HFFc6 (cell line): ENCODE data around the gene CCDC33. TPM values are rescaled to one million over a fixed set of nuclear protein-coding genes. Genes with fewer than 3 reads are reported as not detected.

Source experiments
- DNase-seq: peaks from one replicate; pipeline ENCODE4 v3.0.0-alpha.2; 2018
- H3K27ac Mint-ChIP-seq: 2 replicates; pipeline ENCODE4 v1.8.0; 2020; ENCODE audit warnings: mild to moderate bottlenecking, mixed read lengths
- H3K27me3 Mint-ChIP-seq: 2 replicates; pipeline ENCODE4 v1.8.0; 2021; ENCODE audit warnings: mild to moderate bottlenecking, moderate library complexity, mixed read lengths; ENCODE audit not compliant: insufficient read depth
- H3K36me3 Mint-ChIP-seq: 2 replicates; pipeline ENCODE4 v1.8.0; 2021; ENCODE audit warnings: low read depth, mixed read lengths
- H3K4me1 Mint-ChIP-seq: 2 replicates; pipeline ENCODE4 v1.8.0; 2020; ENCODE audit warnings: low read depth, mixed read lengths
- H3K4me3 Mint-ChIP-seq: 2 replicates; pipeline ENCODE4 v1.8.0; 2020; ENCODE audit warnings: mild to moderate bottlenecking, moderate library complexity, mixed read lengths
- H3K9me3 Mint-ChIP-seq: 2 replicates; pipeline ENCODE4 v1.8.0; 2020; ENCODE audit warnings: mild to moderate bottlenecking, mixed read lengths
- total RNA-seq, 6 experiments: library from RNA; stranded (reverse); fragmentation: NEBNext Ultra II Directional; extraction: Animal tissue kit (Norgen Biotek cat#: 25700); gene quantifications; 2 replicates in 1 of 6; 3 replicates in 5 of 6; pipeline ENCODE4 v1.2.3, GENCODE V29; 2021
- TF ChIP-seq, protein P1 (sequence below): fragments of 200-600 bp; sonication (generic); IDR thresholded peaks from 2 replicates; pipeline ENCODE4 v1.5.0; 2021; ENCODE audit warnings: antibody characterized with exemption, mild to moderate bottlenecking

Gene CCDC33
- total RNA-seq, 6 experiments from 2014 or later = 0.30 TPM; not detected in 5

GRCh38 chr15:74278207-74278606 is 42.1 kb downstream of the CCDC33 start:
- TF ChIP-seq, protein P1, sequence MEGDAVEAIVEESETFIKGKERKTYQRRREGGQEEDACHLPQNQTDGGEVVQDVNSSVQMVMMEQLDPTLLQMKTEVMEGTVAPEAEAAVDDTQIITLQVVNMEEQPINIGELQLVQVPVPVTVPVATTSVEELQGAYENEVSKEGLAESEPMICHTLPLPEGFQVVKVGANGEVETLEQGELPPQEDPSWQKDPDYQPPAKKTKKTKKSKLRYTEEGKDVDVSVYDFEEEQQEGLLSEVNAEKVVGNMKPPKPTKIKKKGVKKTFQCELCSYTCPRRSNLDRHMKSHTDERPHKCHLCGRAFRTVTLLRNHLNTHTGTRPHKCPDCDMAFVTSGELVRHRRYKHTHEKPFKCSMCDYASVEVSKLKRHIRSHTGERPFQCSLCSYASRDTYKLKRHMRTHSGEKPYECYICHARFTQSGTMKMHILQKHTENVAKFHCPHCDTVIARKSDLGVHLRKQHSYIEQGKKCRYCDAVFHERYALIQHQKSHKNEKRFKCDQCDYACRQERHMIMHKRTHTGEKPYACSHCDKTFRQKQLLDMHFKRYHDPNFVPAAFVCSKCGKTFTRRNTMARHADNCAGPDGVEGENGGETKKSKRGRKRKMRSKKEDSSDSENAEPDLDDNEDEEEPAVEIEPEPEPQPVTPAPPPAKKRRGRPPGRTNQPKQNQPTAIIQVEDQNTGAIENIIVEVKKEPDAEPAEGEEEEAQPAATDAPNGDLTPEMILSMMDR = no peak
- no peaks in the 10 kb centered on the region for H3K36me3 Mint-ChIP-seq
- H3K4me1 Mint-ChIP-seq = no peaks in the 10 kb centered on the region
- H3K4me3 Mint-ChIP-seq = no peak overlapping the region
- no peak for DNase-seq
- no peak overlapping the region for H3K27ac Mint-ChIP-seq
- peaks cover 53% of the 10 kb centered on the region for H3K27me3 Mint-ChIP-seq
- H3K9me3 Mint-ChIP-seq = no peaks in the 10 kb centered on the region

- no peaks in the 10 kb centered on the region for H3K9me3 Mint-ChIP-seq
- no peaks in the 10 kb centered on the region for H3K36me3 Mint-ChIP-seq
- no peaks in the 10 kb centered on the region for H3K4me1 Mint-ChIP-seq
- no peak overlapping the region for H3K27ac Mint-ChIP-seq
- peaks cover 62% of the 10 kb centered on the region for H3K27me3 Mint-ChIP-seq
- no peak for DNase-seq
- H3K4me3 Mint-ChIP-seq = no peak overlapping the region
- TF ChIP-seq, protein P1 = no peak
Observed at GRCh38 chr15:74281147-74282133, 45.3 kb downstream of the CCDC33 start.

DNA sequence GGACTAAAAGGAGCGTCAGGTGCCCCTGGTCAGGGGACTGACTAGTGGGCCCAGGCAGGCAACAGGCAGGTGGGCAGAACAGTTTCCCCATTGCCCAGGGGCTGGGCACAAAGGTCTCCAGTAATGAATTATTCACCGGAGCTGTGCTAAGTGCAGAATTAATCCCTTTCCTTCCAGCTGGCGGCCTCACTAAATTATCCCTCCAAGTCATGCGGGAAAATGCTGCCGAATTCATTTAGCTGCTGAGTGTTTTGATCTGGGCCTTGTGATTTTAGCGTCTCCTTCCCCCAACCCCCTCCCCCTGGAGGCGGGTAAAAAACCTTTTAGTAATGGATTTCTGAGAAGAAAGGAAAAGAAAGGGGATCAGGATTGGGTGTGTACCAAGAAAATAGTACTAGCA is 47.2 kb downstream of the CCDC33 start:
- H3K4me3 Mint-ChIP-seq = no peak overlapping the region
- no peaks in the 10 kb centered on the region for H3K4me1 Mint-ChIP-seq
- no peaks in the 10 kb centered on the region for H3K9me3 Mint-ChIP-seq

DNA sequence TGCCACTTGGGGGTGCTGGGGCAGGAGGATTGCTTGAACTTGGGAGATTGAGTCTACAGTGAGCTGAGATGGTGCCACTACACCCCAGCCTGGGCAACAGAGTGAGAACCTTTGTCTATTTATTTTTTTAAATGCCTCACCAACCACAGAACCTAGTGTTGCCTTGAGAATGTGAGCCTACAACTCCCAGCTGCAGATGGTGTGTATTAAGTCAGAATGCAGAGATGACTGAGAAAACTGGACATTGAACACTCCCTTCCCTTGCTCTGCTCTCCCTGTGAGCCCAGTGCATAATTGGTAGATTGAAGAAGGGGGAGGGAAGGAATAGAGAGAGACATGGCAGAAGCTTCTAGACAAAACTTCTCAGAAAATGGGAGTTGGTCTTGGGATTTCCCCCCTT is 53.5 kb downstream of the CCDC33 start:
- Mint-ChIP-seq H3K27ac (no peak overlapping the region), H3K27me3 (peaks cover 41% of the 10 kb centered on the region), H3K9me3 (no peaks in the 10 kb centered on the region), H3K36me3 (no peaks in the 10 kb centered on the region), H3K4me3 (no peak overlapping the region), H3K4me1 (peaks cover 12% of the 10 kb centered on the region)
- no peak for DNase-seq
- TF ChIP-seq, protein P1 = no peak

More for the DNA sequence above, 47.2 kb downstream of the CCDC33 start:
- Mint-ChIP-seq H3K36me3 (no peaks in the 10 kb centered on the region), H3K27me3 (peaks cover 61% of the 10 kb centered on the region), H3K27ac (no peak overlapping the region)
- no peak for DNase-seq
- TF ChIP-seq, protein P1 = no peak

DNA sequence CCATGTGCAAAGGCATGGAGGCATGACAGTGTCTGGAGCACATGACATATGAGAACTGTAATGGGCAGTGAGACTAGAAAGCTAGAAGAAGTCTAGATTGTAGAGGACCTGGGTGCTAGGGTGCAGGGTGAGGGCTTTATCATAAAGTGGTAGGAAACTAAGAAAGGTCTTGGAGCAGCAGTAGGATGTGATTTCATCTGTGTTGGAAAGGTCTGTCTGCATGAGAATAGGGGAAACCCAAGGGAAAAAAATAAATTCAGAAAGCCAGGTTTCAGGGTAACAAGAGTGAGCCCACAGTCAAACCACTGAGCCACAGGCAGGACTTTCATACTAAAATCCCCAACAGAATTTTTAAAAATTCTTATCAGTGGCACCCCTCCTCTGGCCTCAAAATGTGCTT is 54.5 kb downstream of the CCDC33 start:
- H3K36me3 Mint-ChIP-seq = no peaks in the 10 kb centered on the region
- peaks cover 12% of the 10 kb centered on the region for H3K4me1 Mint-ChIP-seq
- no peak overlapping the region for H3K4me3 Mint-ChIP-seq
- DNase-seq = no peak
- peaks cover 42% of the 10 kb centered on the region for H3K27me3 Mint-ChIP-seq
- TF ChIP-seq, protein P1 = no peak
- no peaks in the 10 kb centered on the region for H3K9me3 Mint-ChIP-seq
- H3K27ac Mint-ChIP-seq = no peak overlapping the region
